Osteocyte (in vitro differentiated cells): ENCODE results near the gene STOX1. TPM values are rescaled to one million over a fixed set of nuclear protein-coding genes. Genes with fewer than 3 reads are reported as not detected.

Experiments used
- DNase-seq: peaks from one replicate; pipeline ENCODE4 v3.0.0; 2021; ENCODE audit warnings: mixed read lengths; ENCODE audit not compliant: unreplicated experiment; ENCODE audit errors: extremely low spot score
- H3K27ac Mint-ChIP-seq: one replicate; pipeline ENCODE4 v1.8.0; 2021; ENCODE audit warnings: mild to moderate bottlenecking, mixed read lengths; ENCODE audit not compliant: unreplicated experiment
- H3K27me3 Mint-ChIP-seq: one replicate; pipeline ENCODE4 v1.8.0; 2021; ENCODE audit warnings: mixed read lengths; ENCODE audit not compliant: unreplicated experiment
- H3K36me3 Mint-ChIP-seq: one replicate; pipeline ENCODE4 v1.8.0; 2021; ENCODE audit warnings: mixed read lengths; ENCODE audit not compliant: unreplicated experiment
- H3K4me1 Mint-ChIP-seq: one replicate; pipeline ENCODE4 v1.8.0; 2021; ENCODE audit warnings: mixed read lengths; ENCODE audit not compliant: unreplicated experiment
- H3K4me3 Mint-ChIP-seq: one replicate; pipeline ENCODE4 v1.8.0; 2021; ENCODE audit warnings: mild to moderate bottlenecking, moderate library complexity, mixed read lengths; ENCODE audit not compliant: unreplicated experiment
- H3K9me3 Mint-ChIP-seq: one replicate; pipeline ENCODE4 v1.8.0; 2021; ENCODE audit warnings: mixed read lengths; ENCODE audit not compliant: unreplicated experiment
- CTCF ChIP-seq: fragments of 200-600 bp; sonication (generic); IDR thresholded peaks from 2 replicates; pipeline ENCODE4 v1.5.0; 2021; ENCODE audit warnings: antibody characterized with exemption, mild to moderate bottlenecking, moderate library complexity
- total RNA-seq: library from RNA; stranded (reverse); gene quantifications from 2 replicates; pipeline ENCODE4 v1.2.1, GENCODE V29; 2021

STOX1 gene
- total RNA-seq, 1 donor from 2014 or later, result 1.3 TPM

GRCh38 chr10:68871105-68871711, 43.9 kb downstream of the STOX1 start:
- Mint-ChIP-seq H3K4me1 (peaks cover 28% of the 10 kb centered on the region), H3K27ac (peak overlapping the region; percentile 89), H3K36me3 (peaks cover 2% of the 10 kb centered on the region), H3K4me3 (no peak overlapping the region), H3K9me3 (peaks cover 6% of the 10 kb centered on the region), H3K27me3 (no peaks in the 10 kb centered on the region)
- no peak for DNase-seq
- TF ChIP-seq CTCF, result no peak

DNA sequence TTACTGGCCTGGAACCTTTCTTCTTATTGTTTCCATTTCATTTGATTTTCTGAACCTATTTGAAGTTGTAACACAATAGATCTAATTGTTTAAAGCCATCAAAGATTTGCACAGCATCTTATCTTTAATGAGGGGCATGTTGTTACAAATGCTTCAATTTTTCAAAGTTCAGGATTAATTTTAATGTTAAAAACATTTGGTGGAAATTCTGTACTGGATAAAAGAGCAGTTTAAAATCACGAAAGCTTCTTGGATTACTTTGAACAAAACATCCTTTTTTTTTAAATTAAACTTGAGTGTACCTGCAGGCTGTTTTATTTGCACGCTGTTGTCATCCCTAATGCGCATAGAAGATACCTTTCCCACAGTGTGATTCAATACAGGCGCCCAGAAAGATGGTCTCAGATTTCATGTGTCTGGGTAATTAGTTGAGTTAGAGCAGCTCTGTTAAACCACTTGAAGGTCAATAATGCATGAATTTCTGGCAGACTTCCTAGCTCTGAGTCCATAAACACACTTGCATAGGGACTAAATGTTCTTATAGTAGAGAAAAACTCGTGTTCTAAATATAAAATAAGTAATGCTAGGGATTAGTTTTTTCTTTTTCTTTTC, 44.5 kb downstream of the STOX1 start:
- no peak for TF ChIP-seq CTCF
- DNase-seq, result no peak
- Mint-ChIP-seq H3K4me3 (no peak overlapping the region), H3K36me3 (peaks cover 2% of the 10 kb centered on the region), H3K9me3 (peaks cover 6% of the 10 kb centered on the region), H3K27ac (peak overlapping the region; percentile 89), H3K27me3 (no peaks in the 10 kb centered on the region), H3K4me1 (peaks cover 31% of the 10 kb centered on the region)

DNA sequence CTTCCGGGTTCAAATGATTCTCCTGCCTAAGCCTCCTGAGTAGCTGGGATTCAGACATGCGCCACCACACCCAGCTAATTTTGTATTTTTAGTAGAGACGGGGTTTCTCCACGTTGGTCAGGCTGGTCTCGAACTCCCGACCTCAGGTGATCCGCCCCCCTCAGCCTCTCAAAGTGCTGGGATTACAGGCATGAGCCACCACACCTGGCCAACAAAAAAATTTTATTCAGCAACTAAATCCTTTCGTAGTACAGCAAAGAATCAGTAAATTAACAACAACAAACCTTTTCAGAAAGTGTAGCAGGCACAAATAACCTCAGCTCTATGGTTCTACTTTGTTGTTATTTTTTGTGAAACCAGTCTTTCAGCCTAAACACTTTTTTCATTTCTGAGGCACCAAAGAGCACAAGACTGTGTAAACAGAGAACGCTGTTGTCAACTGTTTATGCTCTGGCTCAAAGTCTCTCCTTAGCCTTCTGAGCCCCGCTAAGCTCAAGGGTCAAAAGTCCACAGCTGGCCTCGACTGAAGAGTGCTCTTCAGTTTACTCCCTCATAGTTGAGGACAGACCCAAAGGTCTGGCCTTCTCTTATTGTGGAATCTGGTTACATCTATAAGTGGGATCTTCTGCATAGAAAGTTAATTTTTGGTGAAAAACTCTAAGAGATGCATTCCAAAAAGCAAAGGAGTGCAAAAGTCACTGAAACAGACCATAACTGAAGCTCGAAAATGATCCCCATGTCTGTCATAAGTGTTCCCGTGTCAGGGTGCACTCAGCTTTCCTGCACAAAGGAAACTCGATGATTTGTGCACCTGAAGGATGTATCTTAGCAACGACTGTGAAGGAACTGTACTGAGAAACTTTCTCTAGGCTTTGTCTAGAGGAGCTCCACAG, 49.2 kb downstream of the STOX1 start:
- Mint-ChIP-seq H3K4me3 (no peak overlapping the region), H3K36me3 (no peaks in the 10 kb centered on the region), H3K27ac (no peak overlapping the region), H3K27me3 (peaks cover 8% of the 10 kb centered on the region), H3K9me3 (no peaks in the 10 kb centered on the region), H3K4me1 (peaks cover 22% of the 10 kb centered on the region)
- no peak for TF ChIP-seq CTCF
- no peak for DNase-seq

GRCh38 chr10:68877482-68878110, 50.3 kb downstream of the STOX1 start:
- Mint-ChIP-seq H3K9me3 (no peaks in the 10 kb centered on the region), H3K27ac (no peak overlapping the region), H3K4me3 (no peak overlapping the region), H3K4me1 (peaks cover 11% of the 10 kb centered on the region), H3K36me3 (no peaks in the 10 kb centered on the region), H3K27me3 (peaks cover 8% of the 10 kb centered on the region)
- DNase-seq, result no peak
- no peak for TF ChIP-seq CTCF
